NCI-H526 treated with DMSO at 0.1 percent for 48 hours (cell line): ENCODE measurements around the gene ADAM15.

Experiments used
- DNase-seq: peaks from one replicate; lab custom pipeline; 2025; lab: John Stamatoyannopoulos, UW

Gene ADAM15

DNA sequence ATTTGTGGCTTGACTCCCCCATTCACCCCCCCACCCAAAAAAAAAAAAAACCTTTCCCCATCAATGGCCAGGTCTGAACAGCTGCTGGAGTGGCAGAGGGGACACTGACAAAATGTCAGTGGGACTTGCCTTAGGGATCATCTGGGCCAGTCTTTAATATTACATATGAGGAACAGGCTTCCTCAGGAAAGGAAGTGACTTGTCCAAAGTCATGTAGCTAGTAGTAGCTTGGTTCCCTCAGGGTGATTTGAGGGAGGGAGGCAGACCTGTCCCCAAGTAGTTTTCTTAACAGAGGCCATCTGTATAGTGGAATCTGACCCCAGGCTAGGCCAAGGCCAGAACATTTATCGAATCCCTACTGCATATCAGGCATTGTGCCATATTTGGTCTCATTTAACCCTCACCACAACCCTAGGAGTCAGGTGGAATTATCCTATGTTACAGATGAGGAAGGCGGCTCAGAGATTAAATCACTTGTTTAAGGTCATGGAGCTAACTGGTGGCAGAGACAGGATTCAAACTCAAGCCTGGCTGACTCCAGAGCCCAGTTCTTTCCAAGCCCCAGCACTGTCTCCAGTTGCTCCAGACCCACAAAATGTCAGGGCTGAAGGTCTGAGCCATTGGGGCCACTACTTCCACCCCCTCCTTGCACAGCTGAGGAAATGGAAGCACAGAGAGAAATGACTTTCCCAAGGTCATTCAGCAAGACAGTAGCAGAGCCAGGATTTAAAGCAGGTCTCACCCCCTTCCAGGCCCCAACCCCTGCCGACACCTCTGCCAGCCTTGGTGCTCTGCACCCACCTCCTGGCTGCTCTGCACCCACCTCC is 38.1 kb upstream of the ADAM15 start:
- DNase-seq, result no peak

DNA sequence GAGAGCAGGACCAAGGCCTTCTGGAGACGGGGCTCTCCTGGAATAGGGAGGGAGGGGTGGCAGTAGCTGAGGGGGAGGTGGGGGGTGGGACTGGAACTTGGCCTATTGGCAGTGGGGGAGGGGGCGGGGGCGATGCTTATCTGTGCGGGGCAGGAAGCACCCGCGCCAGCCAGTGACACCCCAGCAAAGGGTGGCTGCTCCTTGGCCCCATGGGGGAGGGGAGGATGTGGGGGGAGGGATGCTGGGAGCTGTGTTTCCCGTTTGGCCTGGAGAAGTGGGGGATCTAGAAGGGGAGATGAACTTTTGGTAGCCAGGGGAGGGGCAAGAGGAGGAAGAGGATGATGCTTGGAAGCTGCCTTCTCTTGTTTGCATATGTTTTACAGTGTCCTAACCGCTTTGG is 37.5 kb upstream of the ADAM15 start:
- no peak for DNase-seq

DNA sequence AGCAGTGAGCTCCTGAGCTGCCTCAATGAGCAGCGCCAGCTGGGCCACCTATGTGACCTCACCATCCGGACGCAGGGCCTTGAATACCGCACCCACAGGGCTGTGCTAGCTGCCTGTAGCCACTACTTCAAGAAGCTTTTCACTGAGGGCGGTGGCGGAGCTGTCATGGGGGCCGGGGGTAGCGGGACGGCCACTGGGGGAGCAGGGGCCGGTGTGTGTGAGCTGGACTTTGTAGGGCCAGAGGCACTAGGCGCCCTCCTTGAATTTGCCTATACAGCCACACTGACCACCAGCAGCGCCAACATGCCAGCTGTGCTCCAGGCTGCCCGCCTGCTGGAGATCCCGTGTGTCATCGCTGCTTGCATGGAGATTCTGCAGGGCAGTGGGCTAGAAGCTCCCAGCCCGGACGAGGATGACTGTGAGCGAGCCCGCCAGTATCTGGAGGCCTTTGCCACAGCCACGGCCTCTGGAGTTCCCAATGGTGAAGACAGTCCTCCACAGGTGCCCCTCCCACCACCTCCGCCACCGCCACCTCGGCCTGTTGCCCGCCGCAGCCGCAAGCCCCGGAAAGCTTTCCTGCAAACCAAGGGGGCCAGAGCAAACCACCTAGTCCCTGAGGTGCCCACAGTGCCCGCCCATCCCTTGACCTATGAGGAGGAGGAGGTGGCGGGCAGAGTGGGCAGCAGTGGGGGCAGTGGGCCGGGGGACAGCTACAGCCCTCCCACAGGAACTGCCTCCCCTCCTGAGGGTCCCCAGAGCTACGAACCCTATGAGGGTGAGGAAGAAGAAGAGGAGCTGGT is 36.2 kb upstream of the ADAM15 start:
- DNase-seq, result no peak

DNA sequence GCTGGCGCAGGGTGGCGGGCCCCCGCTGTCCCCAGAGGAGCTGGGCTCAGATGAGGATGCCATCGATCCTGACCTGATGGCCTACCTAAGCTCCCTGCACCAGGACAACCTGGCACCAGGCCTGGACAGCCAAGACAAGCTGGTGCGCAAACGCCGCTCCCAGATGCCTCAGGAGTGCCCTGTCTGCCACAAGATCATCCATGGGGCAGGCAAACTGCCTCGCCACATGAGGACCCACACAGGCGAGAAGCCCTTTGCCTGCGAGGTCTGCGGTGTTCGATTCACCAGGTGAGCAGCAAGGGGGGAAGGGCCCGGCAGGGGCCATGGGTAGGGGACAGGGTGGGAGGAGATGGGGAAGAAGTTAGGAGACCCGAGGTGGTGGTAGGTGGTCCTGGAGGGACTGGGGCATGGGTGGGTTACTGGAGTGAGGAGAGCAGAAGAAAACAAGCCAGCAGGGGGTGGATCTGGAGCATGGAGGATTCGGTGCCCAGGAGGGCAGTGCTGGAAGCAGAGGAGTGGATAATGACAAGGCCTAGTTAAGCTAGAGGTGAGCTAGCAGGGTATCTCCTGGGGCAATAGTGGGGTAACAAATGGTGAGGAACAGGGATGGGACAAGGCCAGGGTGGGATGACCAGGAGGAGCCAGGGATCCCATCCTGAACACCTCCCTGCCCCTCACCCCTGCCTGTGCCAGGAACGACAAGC is 35.4 kb upstream of the ADAM15 start:
- no peak for DNase-seq

DNA sequence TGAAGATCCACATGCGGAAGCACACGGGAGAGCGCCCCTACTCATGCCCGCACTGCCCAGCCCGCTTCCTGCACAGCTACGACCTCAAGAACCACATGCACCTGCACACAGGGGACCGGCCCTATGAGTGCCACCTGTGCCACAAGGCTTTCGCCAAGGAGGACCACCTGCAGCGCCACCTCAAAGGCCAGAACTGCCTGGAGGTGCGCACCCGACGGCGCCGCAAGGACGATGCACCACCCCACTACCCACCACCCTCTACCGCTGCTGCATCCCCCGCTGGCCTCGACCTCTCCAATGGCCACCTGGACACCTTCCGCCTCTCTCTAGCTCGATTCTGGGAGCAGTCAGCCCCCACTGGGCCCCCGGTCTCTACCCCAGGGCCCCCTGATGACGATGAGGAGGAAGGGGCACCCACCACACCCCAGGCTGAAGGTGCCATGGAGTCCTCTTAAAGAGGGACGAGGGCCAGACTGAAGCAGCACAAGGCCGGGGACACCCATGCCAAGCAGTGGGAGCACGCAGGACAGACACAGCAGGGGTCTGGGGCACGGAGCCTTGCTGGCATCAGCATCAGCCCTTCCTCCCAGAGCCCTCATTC is 34.8 kb upstream of the ADAM15 start:
- DNase-seq, result no peak

DNA sequence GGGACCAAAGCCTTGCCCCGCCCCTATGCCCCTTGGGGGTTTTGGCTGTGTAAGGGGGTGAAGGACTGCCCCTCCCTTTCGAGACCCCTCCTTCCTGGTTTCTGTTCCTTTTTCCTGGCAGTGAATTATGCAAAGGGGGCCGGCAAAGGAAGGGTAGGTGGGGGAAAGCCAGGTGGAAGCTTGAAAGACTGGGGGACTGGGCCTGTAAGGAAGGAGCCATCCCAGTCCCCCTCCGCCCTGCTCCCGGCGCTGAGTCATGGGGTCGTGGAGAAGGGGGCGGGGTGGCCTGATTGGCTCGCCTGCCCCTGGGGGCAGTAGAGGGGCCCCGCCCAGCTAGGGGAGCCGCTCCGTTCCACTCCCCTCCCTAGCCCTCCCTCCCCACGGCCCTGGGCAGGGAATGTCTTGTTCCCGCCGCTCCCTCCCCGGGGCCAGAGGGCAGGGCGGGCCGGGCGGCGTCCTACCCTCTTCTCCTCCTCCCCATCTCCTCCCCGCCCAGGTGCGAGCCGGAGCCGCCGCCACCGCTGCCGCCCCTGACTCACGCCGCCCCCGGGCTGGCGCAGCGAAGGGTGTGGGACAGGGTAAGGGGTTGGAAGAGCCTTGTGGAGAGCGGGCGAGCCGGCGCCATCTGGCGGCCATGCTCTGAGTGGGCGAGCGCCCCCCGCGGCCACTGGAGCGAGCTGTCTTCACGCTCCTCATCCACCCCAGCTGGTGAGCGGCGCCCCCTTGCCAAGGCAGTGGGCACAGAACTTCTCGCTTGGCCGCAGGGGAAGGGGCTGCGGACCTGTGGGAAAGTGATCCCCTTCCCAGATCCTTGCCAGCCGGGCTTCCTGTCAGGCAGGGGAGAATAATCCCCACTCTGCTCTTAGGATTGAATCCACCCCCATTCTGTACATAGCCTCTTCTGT is 33.8 kb upstream of the ADAM15 start:
- DNase-seq, result peak; percentile 94

DNA sequence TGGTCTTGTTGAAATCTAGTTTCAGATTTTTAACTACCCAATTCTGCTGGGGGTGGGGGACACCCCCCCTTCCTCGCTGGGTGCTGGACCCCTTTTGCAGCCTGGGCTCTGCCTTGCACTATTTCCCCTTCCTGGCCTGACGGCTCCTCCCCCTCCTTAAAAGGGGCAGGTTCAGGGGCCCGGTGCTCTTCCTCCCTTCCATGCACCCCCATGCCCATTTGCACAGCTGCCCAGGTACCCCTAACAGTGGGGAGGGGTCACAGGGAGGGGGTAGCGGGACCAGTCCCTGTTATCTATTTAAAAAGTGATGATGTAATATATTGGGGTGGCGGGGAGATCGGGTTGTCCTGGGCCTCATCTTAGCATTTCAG is 33.2 kb upstream of the ADAM15 start:
- no peak for DNase-seq

DNA sequence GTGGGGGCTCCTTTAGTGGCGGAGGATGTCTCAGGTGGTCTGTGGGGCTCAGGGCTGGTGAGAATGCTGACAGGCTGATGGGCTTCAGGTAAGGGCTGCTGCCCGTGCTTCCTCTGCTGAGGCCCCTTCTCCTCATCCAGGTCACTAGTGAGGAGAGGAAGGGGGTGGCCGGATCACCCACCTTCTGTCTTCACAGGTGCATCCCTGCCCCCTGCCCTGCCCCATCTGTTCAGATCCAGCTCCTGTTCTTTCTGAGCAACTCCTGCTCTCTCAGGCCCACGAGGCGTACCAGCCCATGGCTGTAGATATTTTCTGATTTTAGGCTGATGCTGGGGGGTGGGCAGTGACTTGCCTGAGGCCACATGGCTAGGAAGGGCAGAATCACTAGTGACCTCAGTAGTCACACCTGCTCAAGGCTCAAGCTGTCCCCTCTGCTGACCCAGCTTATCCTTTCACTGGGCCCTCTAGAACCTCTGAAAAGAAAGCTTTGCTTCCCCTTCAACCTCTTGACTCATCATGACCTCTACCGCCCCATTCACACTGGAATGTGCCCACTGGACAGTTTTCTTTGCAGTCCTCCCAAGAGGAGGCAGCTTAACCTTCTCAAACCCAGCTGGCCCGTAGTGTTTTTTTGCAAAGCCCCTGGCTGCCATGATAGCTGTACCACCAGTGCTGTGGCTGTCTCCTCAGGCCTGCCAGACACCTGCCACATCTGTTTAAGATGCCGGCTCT is 32.3 kb upstream of the ADAM15 start:
- no peak for DNase-seq

DNA sequence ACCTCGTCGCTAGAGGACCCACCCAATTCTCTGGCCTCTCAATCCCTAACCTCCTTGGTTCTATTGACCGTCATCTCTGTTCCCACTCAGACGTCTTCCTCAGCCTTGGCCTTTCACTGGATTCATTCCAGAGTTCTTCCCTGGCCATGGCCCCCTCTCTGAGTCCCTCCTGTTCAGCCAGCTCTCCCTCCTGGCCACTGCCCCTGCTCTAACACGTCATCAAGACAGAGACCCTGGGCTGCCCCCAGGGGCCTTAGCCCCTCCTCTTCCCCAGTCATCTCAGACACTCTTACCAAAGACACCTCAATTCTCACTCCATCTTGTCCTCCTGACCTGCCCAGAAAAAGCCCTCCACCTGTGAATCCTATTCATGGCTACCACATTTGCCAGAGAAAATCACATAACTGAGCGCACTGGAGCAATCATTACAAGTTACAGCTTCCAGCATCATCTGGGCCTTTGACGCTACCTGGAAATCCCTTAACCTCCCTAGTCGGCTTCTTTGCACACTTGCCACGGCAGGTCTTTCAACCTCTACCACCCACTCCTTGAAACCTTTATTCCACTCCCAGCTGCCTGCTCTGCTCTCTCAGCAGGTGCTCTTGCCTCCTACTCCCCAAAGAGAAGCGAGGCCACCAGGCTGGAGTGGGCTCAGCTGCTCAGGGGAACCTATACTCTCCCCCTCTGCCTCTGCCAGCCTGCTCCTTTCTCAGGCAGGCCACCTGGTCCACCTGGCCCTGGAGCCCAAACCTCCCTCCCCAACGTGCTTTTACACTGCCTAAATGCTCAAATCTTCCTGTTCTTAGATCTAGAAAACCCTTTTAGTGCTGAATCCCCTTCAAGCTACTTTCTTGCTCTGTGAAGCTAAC is 31.5 kb upstream of the ADAM15 start:
- DNase-seq, result no peak

DNA sequence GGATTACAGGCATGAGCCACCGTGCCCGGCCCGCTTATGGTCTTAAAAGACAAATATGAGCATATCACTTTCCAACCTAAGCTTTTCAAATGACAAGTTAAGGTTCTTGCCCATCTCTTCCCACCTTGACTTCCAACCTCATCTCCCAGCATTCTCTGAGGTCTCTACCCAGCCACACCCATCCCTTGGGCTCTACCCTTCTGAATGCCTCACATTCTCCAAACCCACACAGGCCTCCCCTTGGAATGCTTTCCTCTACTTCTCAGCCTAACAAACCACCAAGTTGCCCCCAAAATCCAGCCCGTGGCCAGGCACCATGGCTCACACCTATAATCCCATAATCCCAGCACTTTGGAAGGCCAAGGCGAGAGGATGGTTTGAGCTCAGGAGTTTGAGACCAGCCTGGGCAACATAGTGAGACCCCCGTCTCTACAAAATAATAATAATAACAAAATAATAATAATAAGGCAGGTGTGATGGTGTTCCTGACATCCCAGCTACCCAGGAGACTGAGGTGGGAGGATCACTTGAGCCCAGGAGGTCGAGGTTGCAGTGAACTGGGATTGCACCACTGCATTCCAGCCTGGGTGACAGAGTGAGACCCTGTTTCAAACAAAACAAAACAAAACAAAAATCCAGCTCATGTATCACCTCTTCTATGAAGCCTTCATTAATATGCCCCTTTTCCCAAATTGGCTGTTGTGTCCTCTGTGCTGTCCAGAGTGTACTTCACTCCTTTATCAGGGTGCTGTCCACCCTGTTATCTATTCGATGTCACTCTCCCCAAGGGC is 28.8 kb upstream of the ADAM15 start:
- no peak for DNase-seq

DNA sequence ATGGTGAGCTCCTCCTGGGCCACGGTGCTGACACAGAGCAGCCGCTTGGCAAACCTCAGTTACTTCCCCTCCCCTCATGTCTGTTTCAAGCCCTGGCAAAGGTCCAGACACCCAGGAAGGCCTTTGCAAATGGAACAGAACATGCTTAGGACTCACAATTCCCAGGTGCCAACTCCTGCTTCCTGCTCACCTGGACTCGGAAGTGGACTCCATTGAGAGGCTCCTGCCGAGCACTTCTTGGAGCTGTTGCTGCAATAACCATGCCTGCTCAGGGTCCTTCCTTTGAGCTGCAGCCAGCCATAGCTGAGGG is 28.2 kb upstream of the ADAM15 start:
- no peak for DNase-seq

DNA sequence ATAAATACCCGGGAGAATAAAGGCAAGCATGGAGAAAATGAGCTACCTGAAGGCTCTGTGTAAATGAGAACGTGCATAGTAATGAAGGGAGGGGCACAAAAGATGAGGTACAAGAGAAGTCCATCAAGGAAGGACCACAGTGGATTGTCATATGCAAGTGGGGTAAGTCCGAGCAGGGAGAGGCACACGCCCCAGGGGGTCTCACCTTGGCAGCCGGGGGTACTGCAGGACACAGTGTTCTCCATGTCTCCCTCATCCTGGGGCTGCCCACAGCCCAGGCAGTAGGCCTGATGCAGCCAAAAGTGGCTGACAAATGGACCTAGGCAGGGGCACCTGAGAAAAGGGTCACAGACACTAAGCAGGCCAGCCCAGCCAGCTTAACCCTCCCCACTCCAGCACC is 27.5 kb upstream of the ADAM15 start:
- no peak for DNase-seq

DNA sequence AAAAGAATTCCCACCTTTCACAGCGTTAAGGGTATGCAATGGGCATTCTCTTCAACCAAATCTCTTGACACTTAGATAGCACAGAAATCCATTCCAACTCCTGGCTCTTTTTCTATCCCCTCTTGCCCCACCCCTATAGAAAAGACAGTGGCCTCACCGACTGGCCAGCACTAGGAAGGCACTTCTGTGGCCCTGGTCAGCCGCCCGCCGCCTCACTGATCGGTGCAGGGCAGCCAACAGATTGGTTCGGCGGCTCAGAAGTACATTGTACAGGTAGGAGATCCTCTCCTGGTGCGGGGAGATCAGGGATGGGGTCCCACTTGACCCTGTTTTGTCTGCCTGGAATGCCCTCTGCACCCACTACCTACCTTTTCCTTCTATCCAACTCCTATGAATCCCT is 26.8 kb upstream of the ADAM15 start:
- no peak for DNase-seq

DNA sequence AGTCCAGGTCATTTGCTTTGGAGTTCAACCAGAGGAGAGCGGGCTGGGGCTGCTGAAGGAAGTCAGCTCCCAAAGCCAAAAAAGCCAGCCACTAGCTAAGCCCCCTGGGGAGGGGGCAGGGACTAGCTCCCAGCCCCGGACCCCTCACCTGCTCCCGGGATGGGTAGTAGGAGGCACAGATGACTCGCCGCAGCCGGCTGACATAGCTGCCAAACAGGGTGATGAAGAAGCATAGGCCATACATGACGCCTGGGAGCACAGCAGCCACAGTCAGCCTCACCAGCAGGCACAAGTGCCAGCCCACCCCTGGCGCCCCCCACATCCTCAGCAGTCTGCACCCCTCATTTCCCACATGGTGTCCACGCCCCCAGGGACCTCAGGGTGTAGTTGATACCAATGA is 25.0 kb upstream of the ADAM15 start:
- no peak for DNase-seq

DNA sequence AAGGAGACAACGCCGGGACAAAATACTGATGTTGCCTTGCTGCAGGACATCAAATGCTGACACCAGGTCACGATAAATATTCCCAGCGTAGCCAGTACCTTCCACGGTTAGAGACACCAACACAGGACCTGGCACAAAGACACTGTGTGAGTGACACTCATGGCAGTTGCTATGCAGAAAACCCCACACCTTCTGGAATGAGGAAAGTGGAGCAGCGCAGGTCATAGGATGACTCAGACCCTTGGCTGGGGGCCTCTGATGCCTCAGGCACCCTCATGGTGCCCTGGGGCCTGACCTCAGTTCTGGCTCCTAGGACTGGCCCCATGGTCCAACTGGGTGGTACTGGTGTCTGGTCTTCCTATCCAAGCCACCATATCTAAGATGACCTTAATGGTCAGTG is 24.5 kb upstream of the ADAM15 start:
- no peak for DNase-seq

DNA sequence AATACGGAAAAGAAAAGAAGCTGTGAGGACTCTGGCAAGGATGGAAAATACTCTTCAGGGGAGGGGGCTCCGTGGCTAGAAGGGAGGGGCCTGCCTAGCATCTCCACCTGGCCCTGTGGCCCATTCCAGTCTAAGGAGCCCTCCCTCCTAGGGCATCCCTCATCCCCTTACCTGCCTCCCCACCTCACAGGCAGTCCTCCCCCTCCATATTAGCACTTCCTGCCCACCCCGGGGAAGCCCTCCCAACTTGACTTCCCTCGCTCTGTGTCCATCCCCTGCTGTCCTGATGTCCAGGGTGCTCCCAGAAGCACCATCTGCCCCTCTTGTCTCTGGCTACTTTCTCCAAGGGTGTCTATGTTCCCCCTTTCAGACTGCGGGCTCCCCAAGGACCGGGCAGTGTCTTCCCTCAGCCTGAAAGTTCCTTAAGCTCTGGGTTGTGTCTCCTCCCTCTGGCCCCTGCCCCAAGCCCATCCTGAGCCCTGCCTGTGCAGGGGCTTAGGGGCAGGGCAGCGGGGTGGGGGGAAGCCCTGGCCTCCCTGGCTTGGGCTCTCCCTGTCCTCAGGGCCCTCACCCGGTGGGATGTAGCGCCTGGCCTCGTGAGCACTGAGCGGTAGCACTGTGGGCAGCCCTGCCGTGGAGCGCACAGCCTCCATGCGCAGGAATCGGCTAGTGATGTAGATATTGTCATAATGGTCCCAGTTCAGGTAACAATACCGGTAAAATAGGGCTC is 21.4 kb upstream of the ADAM15 start:
- DNase-seq, result no peak

DNA sequence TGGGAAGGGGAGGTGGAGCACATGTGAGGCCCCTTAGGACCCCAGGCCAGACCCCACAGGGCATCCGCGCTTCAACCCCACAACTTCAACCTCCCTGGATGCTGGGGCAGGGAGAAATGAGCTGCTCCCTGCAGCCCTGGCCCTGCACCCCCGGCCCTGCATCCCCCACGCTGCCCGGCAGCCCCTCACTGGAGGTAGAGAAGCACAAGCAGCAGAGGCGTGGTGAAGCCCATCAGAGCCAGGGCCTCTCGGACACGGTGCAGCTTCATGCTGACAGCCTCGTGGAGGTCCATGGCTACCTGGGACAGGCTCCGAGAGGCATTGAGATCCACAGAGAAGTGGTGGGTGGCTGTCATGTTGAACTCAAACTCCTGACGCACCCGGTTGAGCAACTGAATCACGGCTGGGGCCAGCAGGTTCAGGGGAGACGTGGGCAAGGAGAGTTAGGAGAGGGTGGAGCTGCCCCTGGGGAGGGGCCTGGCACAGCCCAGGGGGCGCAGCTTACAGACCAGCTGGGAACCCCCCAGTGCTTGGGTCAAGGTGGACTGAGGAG is 20.8 kb upstream of the ADAM15 start:
- no peak for DNase-seq

DNA sequence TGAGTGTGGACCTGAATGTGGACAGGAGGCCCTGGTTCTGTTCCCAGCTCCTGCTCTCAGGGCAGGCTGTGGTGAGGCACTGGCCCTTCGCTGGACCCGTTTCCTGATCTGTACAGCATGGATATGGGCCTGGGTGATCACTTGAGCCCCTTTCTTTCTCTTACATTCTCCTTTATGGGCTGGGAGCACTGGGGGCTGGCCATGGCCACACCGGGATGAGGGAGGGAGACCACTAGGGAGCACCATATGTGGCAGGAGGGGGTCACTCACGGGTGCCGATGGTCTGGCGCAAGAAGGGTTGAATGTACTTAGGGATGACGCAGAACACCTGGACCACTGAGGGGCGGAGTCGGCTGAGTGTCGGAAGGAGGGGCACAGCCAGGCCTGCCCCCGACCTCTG is 20.2 kb upstream of the ADAM15 start:
- DNase-seq, result no peak
